Left ventricle myocardium inferior (tissue), 1 donor: ENCODE data around the gene NACC2. TPM values are rescaled to one million over a fixed set of nuclear protein-coding genes. Genes with fewer than 3 reads are reported as not detected.

Experiments
- DNase-seq: peaks from one replicate; pipeline ENCODE4 v3.0.0-alpha.2; 2020
- H3K27ac ChIP-seq: fragments of 200-600 bp; replicated peaks from 2 replicates; pipeline ENCODE4 v1.8.0; 2021
- H3K27me3 ChIP-seq: fragments of 200-600 bp; 2 replicates; pipeline ENCODE4 v1.8.0; 2021; ENCODE audit warnings: low read depth
- H3K36me3 ChIP-seq: fragments of 200-600 bp; 2 replicates; pipeline ENCODE4 v1.8.0; 2021
- H3K4me1 ChIP-seq: fragments of 200-600 bp; 2 replicates; pipeline ENCODE4 v1.8.0; 2021
- H3K4me3 ChIP-seq: fragments of 200-600 bp; 2 replicates; pipeline ENCODE4 v1.8.0; 2021; ENCODE audit warnings: mild to moderate bottlenecking, moderate library complexity
- H3K9me3 ChIP-seq: fragments of 200-600 bp; replicated peaks from 2 replicates; pipeline ENCODE4 v1.8.0; 2021
- intact Hi-C: fragments of 100-400 bp; cut with micrococcal nuclease; formaldehyde crosslinking; loops from one replicate; pipeline ENCODE4 v1.11.0; 2022
- total RNA-seq: library from RNA; stranded (reverse); fragmentation: NEBNext Ultra II Directional; extraction: Animal tissue kit (Norgen Biotek cat#: 25700); gene quantifications from one replicate; pipeline ENCODE4 v1.2.1, GENCODE V29; 2021
- TF ChIP-seq, protein P1 (sequence below): fragments of 200-600 bp; IDR thresholded peaks from 2 replicates; pipeline ENCODE4 v1.8.0; 2021; ENCODE audit warnings: antibody characterized with exemption, mild to moderate bottlenecking, borderline replicate concordance
- donor health status: DM: no; HTN: yes; CAD: no; lungs with severe emphysema.

NACC2 gene
- total RNA-seq, 1 donor from 2014 or later, result 29.5 TPM

DNA sequence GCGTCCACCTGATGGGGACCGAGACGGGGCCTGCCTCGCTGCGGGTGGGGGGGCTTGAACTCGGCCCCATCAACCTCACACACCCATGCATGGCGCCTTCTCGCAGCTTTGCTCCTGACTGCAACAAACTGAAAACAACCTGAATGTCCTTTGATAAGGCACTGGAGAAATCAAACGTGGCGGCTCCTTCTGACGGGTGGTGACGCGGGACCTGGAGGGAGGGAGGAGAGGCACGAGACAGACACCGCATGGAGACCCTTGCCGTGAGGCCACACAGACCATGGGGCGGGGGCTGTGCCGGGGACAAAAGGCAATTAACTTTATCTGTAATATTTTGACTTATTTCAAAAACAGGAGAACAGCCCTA, 48.6 kb downstream of the NACC2 start:
- H3K4me3 ChIP-seq, result no peak overlapping the region
- intact Hi-C loops, result no loop called here
- H3K36me3 ChIP-seq, result peaks cover 52% of the 10 kb centered on the region
- TF ChIP-seq, protein P1, sequence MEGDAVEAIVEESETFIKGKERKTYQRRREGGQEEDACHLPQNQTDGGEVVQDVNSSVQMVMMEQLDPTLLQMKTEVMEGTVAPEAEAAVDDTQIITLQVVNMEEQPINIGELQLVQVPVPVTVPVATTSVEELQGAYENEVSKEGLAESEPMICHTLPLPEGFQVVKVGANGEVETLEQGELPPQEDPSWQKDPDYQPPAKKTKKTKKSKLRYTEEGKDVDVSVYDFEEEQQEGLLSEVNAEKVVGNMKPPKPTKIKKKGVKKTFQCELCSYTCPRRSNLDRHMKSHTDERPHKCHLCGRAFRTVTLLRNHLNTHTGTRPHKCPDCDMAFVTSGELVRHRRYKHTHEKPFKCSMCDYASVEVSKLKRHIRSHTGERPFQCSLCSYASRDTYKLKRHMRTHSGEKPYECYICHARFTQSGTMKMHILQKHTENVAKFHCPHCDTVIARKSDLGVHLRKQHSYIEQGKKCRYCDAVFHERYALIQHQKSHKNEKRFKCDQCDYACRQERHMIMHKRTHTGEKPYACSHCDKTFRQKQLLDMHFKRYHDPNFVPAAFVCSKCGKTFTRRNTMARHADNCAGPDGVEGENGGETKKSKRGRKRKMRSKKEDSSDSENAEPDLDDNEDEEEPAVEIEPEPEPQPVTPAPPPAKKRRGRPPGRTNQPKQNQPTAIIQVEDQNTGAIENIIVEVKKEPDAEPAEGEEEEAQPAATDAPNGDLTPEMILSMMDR, result no peak
- DNase-seq, result no peak
- peaks cover 51% of the 10 kb centered on the region for H3K4me1 ChIP-seq
- peak overlapping the region; percentile 33 for H3K27ac ChIP-seq
- no peaks in the 10 kb centered on the region for H3K27me3 ChIP-seq
- no peaks in the 10 kb centered on the region for H3K9me3 ChIP-seq

DNA sequence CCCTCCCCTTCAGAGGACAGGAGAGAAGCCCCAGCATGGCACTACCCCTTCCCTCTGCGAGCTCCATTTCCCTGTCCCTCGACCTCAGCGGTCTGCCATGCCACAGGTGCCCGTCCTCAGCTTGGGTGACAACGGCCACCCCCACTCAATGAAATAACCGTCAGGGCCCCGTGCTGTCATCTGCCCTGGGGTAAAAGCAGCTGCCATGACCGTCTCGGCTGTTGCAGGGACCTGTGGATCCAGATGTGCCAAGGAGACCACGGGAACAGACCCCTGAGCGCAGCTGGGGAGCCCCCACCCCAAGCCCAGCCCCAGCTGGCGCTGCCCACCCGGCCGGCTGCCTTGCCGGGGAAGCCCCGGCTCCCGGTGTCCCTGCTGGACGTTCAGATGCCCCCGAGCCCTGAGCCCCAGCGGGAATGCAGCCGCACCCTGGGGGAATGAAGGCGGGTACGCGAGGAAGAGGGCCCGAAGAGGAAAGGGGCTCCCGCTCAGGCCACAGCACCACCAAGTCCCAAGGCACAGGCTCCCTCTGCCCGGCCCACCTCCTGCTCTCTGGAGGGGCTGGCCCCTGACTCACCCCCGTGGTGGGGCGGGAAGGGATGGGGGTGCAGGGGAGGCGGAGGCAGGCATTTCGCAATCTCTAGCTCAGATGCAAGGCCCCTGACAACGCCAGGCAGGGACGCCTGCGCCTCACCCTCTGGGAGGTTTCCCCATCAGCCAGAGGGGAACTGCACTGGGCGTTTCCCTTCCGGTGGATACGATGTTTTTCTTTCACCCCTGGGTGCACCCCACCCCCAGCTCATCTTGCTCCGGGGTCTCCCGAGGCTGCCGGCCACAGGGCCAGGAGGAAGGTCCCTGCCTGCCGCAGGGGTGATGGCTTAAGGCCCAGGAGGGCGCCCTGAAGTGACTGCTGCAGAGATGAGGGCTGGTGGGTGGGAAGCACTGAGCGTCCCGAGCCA, 49.2 kb downstream of the NACC2 start:
- intact Hi-C loops, result no loop called here
- no peak for DNase-seq
- H3K27me3 ChIP-seq, result no peaks in the 10 kb centered on the region
- TF ChIP-seq, protein P1, result no peak
- H3K4me3 ChIP-seq, result no peak overlapping the region
- no peaks in the 10 kb centered on the region for H3K9me3 ChIP-seq
- H3K27ac ChIP-seq, result peak overlapping the region; percentile 33
- peaks cover 52% of the 10 kb centered on the region for H3K36me3 ChIP-seq
- peaks cover 45% of the 10 kb centered on the region for H3K4me1 ChIP-seq

DNA sequence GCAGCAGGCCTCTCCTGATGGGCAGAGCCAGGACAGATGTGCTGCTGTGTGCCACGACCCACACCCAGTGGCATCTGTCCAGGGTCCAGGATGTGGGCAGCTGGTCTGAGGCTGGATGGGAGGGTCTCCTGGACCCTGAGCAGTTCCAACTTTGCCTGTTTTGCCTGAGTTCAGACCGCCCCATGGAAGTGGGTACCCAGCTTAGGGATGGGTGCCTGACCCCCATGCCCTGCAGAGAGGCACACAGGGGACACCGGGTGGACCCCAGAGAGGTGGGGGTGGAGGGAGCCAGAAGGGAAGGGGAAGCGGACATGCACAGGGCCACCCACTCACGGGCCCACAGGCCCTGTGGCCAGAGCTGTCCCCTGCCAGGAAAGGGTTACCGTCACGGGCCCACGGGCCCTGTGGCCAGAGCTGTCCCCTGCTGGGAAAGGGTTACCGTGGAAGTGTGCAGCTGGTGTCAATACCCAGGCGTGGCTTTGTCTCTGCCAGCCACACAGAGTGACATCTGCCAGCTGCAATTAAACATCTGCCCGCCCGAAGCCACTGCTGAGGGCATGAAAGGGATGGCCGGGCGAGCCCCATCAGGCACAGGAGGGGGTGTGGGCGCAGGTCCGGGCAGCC, 50.0 kb downstream of the NACC2 start:
- Histone ChIP-seq H3K27me3 (no peaks in the 10 kb centered on the region), H3K4me1 (peaks cover 41% of the 10 kb centered on the region), H3K36me3 (peaks cover 52% of the 10 kb centered on the region), H3K9me3 (peaks cover 3% of the 10 kb centered on the region), H3K27ac (peak overlapping the region; percentile 33), H3K4me3 (no peak overlapping the region)
- intact Hi-C loops, result no loop called here
- DNase-seq, result no peak
- TF ChIP-seq, protein P1, result no peak

DNA sequence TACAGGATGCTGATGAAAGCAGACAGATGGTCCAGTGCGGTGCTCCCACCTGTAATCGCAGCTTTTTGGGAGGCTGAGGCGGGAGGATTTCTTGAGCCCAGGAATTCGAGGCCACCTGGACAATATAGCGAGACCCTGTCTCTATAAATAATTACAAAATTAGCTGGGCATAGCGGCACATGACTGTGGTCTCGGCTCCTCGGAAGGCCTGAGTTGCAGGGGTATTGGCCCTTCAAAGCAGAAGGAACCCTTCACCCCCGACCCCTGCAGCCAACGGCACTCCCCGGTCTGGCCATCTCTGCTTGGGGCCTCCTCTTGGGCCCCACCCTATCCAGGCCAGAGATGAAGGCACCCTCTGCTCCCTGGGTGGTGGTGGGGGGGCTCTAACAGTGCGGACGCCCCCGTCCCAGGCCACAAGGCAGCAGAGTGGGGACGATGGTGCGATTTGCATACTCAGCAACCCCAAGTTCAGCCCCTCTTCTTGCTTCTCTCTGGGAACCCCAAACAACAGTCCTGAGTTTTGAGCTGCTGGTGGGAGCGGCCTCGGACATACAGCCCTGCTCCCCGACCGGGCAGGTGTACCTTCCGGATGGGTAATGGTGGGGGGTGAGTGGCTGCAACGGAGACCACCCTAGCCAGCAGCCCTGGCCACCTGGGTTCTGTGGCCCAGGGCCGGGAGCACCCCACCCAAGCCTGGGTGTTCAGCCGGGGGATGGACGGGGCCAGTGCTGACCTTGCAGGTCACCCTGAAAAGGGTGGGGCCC, 50.7 kb downstream of the NACC2 start:
- Histone ChIP-seq H3K9me3 (peaks cover 10% of the 10 kb centered on the region), H3K36me3 (peaks cover 52% of the 10 kb centered on the region), H3K4me3 (no peak overlapping the region), H3K4me1 (peaks cover 41% of the 10 kb centered on the region), H3K27ac (no peak overlapping the region), H3K27me3 (no peaks in the 10 kb centered on the region)
- intact Hi-C loops, result no loop called here
- TF ChIP-seq, protein P1, result no peak
- DNase-seq, result no peak

DNA sequence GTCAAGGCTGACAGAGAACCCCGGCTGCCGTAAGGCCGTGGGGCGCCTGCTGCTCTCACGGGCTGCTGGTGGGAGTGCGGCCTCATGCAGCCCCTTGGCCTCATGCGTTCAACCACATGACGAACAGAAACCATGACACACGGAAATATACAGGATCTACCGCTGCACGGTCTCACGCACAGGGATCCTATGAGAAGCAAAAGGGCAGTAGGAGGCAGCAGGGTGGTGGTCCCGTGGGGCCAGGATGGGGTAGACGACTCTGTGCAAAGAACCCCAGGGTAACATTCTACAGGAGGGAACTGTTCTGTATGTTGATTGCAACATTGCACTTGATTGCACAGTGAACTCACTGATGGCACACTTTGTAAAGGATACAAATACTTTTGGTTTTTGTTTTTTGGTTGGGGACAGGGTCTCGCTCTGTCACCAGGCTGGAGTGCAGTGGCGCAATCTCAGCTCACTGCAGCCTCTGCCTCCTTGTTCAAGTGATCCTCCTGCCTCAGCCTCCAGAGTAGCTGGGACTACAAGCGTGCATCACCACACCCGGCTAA, 51.6 kb downstream of the NACC2 start:
- Histone ChIP-seq H3K4me1 (peaks cover 39% of the 10 kb centered on the region), H3K36me3 (peaks cover 46% of the 10 kb centered on the region), H3K27me3 (no peaks in the 10 kb centered on the region), H3K9me3 (peaks cover 18% of the 10 kb centered on the region), H3K4me3 (no peak overlapping the region), H3K27ac (no peak overlapping the region)
- intact Hi-C loops, result no loop called here
- no peak for DNase-seq
- TF ChIP-seq, protein P1, result no peak
